Measurements from ENCODE around the gene PTPRC.

PTPRC gene

GRCh38 chr1:198620218-198620617 lies 18.6 kb upstream of the PTPRC start:
- no peak for DNase-seq (ENCODE audit: low spot score)

- DNase-seq (ENCODE audit: low spot score) = no peak
These were observed 17.7 kb upstream of the PTPRC start for GRCh38 chr1:198620951-198621824.

GRCh38 chr1:198622001-198622400 lies 16.8 kb upstream of the PTPRC start:
- DNase-seq (ENCODE audit: low spot score) = no peak

GRCh38 chr1:198623752-198624647 lies 14.8 kb upstream of the PTPRC start:
- DNase-seq (ENCODE audit: low spot score) = no peak

- DNase-seq (ENCODE audit: low spot score) = no peak
These were observed 14.2 kb upstream of the PTPRC start for GRCh38 chr1:198624648-198624980.

GRCh38 chr1:198627436-198628066 lies 11.3 kb upstream of the PTPRC start:
- DNase-seq (ENCODE audit: low spot score) = no peak

- no peak for DNase-seq (ENCODE audit: low spot score)
These were observed 10.8 kb upstream of the PTPRC start for GRCh38 chr1:198628067-198628455.

GRCh38 chr1:198629610-198630009 lies 9.2 kb upstream of the PTPRC start:
- no peak for DNase-seq (ENCODE audit: low spot score)

- no peak for DNase-seq (ENCODE audit: low spot score)
These were observed 8.0 kb upstream of the PTPRC start for GRCh38 chr1:198630863-198631262.

GRCh38 chr1:198631292-198631691 lies 7.5 kb upstream of the PTPRC start:
- no peak for DNase-seq (ENCODE audit: low spot score)

GRCh38 chr1:198632007-198632406 lies 6.8 kb upstream of the PTPRC start:
- no peak for DNase-seq (ENCODE audit: low spot score)

- DNase-seq (ENCODE audit: low spot score) = no peak
These were observed 5.1 kb upstream of the PTPRC start for GRCh38 chr1:198633675-198634121.

GRCh38 chr1:198635964-198636363 lies 2.9 kb upstream of the PTPRC start:
- no peak for DNase-seq (ENCODE audit: low spot score)

- DNase-seq (ENCODE audit: low spot score) = no peak
These were observed 2.4 kb upstream of the PTPRC start for GRCh38 chr1:198636391-198636790.

- DNase-seq (ENCODE audit: low spot score) = no peak
These were observed 1.7 kb upstream of the PTPRC start for GRCh38 chr1:198637157-198637556.

GRCh38 chr1:198637916-198638437 lies 863 bp upstream of the PTPRC start:
- DNase-seq (ENCODE audit: low spot score) = no peak

GRCh38 chr1:198638441-198638840 lies 399 bp upstream of the PTPRC start:
- DNase-seq (ENCODE audit: low spot score) = no peak

- DNase-seq (ENCODE audit: low spot score) = no peak
These were observed 867 bp downstream of the PTPRC start for GRCh38 chr1:198639671-198640143.

GRCh38 chr1:198640174-198640573 lies 1.3 kb downstream of the PTPRC start:
- DNase-seq (ENCODE audit: low spot score) = no peak

- no peak for DNase-seq (ENCODE audit: low spot score)
These were observed 2.7 kb downstream of the PTPRC start for GRCh38 chr1:198641501-198641900.

- DNase-seq (ENCODE audit: low spot score) = no peak
These were observed 3.3 kb downstream of the PTPRC start for GRCh38 chr1:198641966-198642668.

GRCh38 chr1:198642983-198643382 lies 4.1 kb downstream of the PTPRC start:
- DNase-seq (ENCODE audit: low spot score) = no peak

Data from HuH-7.5 (cell line).